Measurements from ENCODE around the gene FBXW8.

DNA sequence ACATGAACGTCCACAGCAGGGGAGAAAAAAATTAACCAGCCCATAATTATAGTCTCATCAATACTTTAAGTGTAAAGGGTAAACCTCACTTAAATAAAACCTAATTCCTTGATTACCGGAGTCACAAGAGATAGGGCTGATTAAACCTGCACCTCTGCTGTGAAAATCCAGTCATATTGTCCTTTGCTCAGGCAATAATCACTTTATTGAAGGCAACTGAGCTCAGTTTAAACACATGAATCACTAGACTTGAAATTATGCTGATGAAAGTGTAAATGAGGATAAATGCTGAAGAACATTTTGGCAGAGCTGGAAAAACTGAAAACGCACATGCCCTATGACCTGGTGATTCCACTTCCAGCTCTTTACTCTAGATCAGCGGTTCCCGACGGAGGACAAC, 22.9 kb upstream of the FBXW8 start:
- TF ChIP-seq POLR2A (IDR thresholded peaks at IDR 0.05; ENCODE audit: low read depth, low read length) = no peak
- no peak for TF ChIP-seq POLR2AphosphoS5 (IDR thresholded peaks at IDR 0.05; ENCODE audit: low read depth, low read length)
- no peak for TF ChIP-seq TAF1 (IDR thresholded peaks at IDR 0.05; ENCODE audit: low read depth, low read length)
